ENCODE data around the gene ANTXRL. TPM values are rescaled to one million over a fixed set of nuclear protein-coding genes. Genes with fewer than 3 reads are reported as not detected.
A peak's percentile ranks its signal among the peaks of the same experiment; 100 is the strongest.
"Not testable (repeated sequence)": the region's sequence is repeated elsewhere in the genome, so short reads cannot be mapped to it uniquely, and the experiment has no call there.

Gene ANTXRL
- total RNA-seq, 6 donors from 2014 or later: not detected

DNA sequence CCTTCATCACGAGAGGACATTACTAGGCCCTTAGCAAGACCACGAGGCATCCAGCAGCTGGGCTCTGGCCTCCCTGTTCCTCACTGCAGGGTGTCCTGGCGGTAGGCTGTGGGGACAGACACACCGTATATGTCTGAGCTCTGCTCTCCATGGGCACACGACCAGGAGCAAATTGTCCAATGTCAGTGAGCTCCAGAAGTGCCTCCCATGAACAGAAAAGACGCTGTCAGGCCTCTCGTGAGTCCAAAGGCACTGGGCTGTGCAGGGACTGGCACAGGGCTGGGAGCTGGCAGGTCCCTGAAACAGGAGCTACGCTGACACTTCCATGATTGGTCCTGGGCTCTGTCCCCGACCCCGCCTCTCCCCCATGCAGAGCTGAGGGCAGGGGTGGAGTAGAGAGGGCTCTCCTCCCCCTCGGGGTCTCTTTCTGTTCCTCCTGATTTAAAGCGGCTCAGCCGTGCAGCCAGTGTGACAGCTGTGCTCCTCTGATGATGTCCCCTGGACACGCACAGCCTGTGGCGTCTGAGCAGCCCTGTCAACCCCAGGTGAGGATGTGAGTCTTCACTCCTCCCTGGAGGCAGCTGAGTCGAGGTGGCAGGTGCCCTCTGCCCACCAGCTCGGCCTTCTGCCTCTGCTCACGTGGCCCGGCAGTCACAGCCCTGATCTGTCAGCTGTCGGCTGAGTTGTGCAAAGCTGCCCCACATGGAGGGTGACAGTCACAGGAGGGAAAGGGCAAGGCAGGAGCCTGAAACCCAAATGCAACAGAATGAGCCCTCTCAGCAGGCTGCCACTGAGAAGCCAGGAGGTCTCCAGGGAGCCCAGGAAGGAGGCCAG, 13.0 kb downstream of the ANTXRL start:
- TF ChIP-seq EP300 (IDR thresholded peaks at IDR 0.05): no peak
- TF ChIP-seq POLR2A (IDR thresholded peaks at IDR 0.05): no peak
- TF ChIP-seq CTCF (IDR thresholded peaks at IDR 0.05): no peak
- no peak for TF ChIP-seq POLR2AphosphoS5 (IDR thresholded peaks at IDR 0.05)
- Histone ChIP-seq H3K9me3 (no peaks in the 10 kb centered on the region), H3K36me3 (no peaks in the 10 kb centered on the region), H3K27me3 (no peaks in the 10 kb centered on the region), H3K4me3 (no peak overlapping the region), H3K4me1 (peaks cover 0 to 5% (median 0%) of the 10 kb centered on the region in 4 donors), H3K27ac (peak overlapping the region in 1 of 4 donors; percentile 61)
- WGBS, 2 donors: 64 to 66% methylated on average over 11 to 20 of the region's 20 CpGs
- DNase-seq (no peak), ATAC-seq (ENCODE audit: low FRiP score in 2 of 2) (no peak)

DNA sequence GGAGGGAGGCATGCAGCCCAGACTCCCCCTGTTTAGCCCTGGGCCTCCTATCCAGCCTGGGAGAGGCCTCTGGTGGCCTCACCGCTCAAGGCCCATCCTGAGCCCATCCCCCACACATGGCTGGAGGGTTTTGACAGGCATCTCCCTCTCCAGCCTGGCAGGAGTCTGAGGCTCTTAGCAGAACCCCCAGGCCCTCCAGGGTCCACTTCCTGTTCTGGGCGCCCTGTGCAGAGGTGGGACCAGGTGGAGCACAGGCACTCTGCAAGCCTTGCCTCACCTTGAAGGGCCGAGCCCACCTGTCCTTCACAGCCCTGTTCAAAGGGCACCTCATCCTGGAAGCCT, 13.5 kb downstream of the ANTXRL start:
- H3K4me1 ChIP-seq; H3K27me3 ChIP-seq; H3K27ac ChIP-seq; H3K9me3 ChIP-seq; H3K36me3 ChIP-seq; ATAC-seq (ENCODE audit: low FRiP score in 2 of 2); H3K4me3 ChIP-seq; DNase-seq: not testable (repeated sequence)
- 61% methylated on average over 2 of the region's 3 CpGs; no CpG with 5 or more reads in 1 of the 2 donors for WGBS, 2 donors

- ATAC-seq (ENCODE audit: low FRiP score in 2 of 2) (no peak), DNase-seq (no peak)
- H3K4me3 ChIP-seq: no peak overlapping the region
- H3K27me3 ChIP-seq: no peaks in the 10 kb centered on the region
- no peaks in the 10 kb centered on the region for H3K36me3 ChIP-seq
- no peaks in the 10 kb centered on the region for H3K9me3 ChIP-seq
- 90 to 100% methylated on average over 2 to 3 of the region's 5 CpGs for WGBS, 2 donors
- no peak overlapping the region for H3K27ac ChIP-seq
- TF ChIP-seq EP300 (IDR thresholded peaks at IDR 0.05): no peak
- no peak for TF ChIP-seq POLR2AphosphoS5 (IDR thresholded peaks at IDR 0.05)
- TF ChIP-seq POLR2A (IDR thresholded peaks at IDR 0.05): no peak
- TF ChIP-seq CTCF (IDR thresholded peaks at IDR 0.05): no peak
- peaks cover 0 to 5% (median 0%) of the 10 kb centered on the region in 4 donors for H3K4me1 ChIP-seq
Measured at GRCh38 chr10:46301056-46301645, 14.4 kb downstream of the ANTXRL start.

GRCh38 chr10:46301721-46302479, 15.1 kb downstream of the ANTXRL start:
- no peak for TF ChIP-seq EP300 (IDR thresholded peaks at IDR 0.05)
- TF ChIP-seq CTCF (IDR thresholded peaks at IDR 0.05): no peak
- no peak for TF ChIP-seq POLR2A (IDR thresholded peaks at IDR 0.05)
- no peak for TF ChIP-seq POLR2AphosphoS5 (IDR thresholded peaks at IDR 0.05)
- H3K27me3 ChIP-seq: no peaks in the 10 kb centered on the region
- H3K9me3 ChIP-seq: no peaks in the 10 kb centered on the region
- WGBS, 2 donors: 83 to 93% methylated on average over 5 to 13 of the region's 13 CpGs
- no peaks in the 10 kb centered on the region for H3K36me3 ChIP-seq
- no peak for ATAC-seq (ENCODE audit: low FRiP score in 2 of 2)
- peaks cover 0 to 5% (median 0%) of the 10 kb centered on the region in 4 donors for H3K4me1 ChIP-seq
- H3K27ac ChIP-seq: no peak overlapping the region
- no peak overlapping the region for H3K4me3 ChIP-seq
- peak in 1 of 2 donors; percentile 54 for DNase-seq

GRCh38 chr10:46302765-46303352, 16.1 kb downstream of the ANTXRL start:
- not testable (repeated sequence) for DNase-seq; H3K4me3 ChIP-seq; H3K4me1 ChIP-seq; H3K9me3 ChIP-seq; H3K27ac ChIP-seq; H3K27me3 ChIP-seq; H3K36me3 ChIP-seq; ATAC-seq (ENCODE audit: low FRiP score in 2 of 2)
- WGBS, 2 donors: 89 to 93% methylated on average over 5 of the region's 5 CpGs
